Measurements from ENCODE around the gene ZSWIM5.
"Not testable (repeated sequence)": the region's sequence is repeated elsewhere in the genome, so short reads cannot be mapped to it uniquely, and the experiment has no call there.

ZSWIM5 gene

GRCh38 chr1:45187725-45188124 is 18.7 kb downstream of the ZSWIM5 start:
- TF ChIP-seq CTCF (conservative IDR thresholded peaks at IDR 0.05; ENCODE audit: low read depth, low read length): no peak
- DNase-seq (ENCODE audit: low read depth): peak; percentile 42
- H3K4me3 ChIP-seq (ENCODE audit: low read depth, low read length): no peak overlapping the region

GRCh38 chr1:45179918-45180519 is 26.4 kb downstream of the ZSWIM5 start:
- not testable (repeated sequence) for DNase-seq (ENCODE audit: low read depth); H3K4me3 ChIP-seq (ENCODE audit: low read depth, low read length)

- no peak overlapping the region for H3K4me3 ChIP-seq (ENCODE audit: low read depth, low read length)
- peak; percentile 60 for DNase-seq (ENCODE audit: low read depth)
Measured at GRCh38 chr1:45177452-45177851, 29.0 kb downstream of the ZSWIM5 start.

DNA sequence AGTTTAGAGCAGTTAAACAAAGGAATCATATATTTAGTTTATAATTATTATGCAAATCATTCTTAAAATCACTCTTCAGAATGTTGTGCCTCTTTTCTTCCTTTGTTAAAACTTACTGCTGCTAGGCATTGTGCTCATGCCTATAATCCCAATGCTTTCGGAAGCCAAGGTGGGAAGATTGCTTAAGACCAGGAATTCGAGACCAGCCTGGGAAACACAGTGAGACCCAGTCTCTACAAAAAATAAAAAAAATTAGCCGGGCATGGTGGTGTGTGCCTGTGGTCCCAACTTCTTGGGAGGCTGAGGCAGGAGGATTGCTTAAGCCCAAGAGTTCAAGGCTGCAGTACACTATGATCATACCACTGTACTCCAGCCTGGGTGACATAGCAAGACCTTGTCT is 33.6 kb downstream of the ZSWIM5 start:
- no peak for DNase-seq (ENCODE audit: low read depth)
- H3K4me3 ChIP-seq (ENCODE audit: low read depth, low read length): no peak overlapping the region
- TF ChIP-seq CTCF (conservative IDR thresholded peaks at IDR 0.05; ENCODE audit: low read depth, low read length): no peak

More at GRCh38 chr1:45177452-45177851, 29.0 kb downstream of the ZSWIM5 start:
- TF ChIP-seq CTCF (conservative IDR thresholded peaks at IDR 0.05; ENCODE audit: low read depth, low read length): no peak

GRCh38 chr1:45172005-45172404 is 34.4 kb downstream of the ZSWIM5 start:
- no peak overlapping the region for H3K4me3 ChIP-seq (ENCODE audit: low read depth, low read length)
- no peak for TF ChIP-seq CTCF (conservative IDR thresholded peaks at IDR 0.05; ENCODE audit: low read depth, low read length)
- peak; percentile 48 for DNase-seq (ENCODE audit: low read depth)

- no peak for DNase-seq (ENCODE audit: low read depth)
- H3K4me3 ChIP-seq (ENCODE audit: low read depth, low read length): no peak overlapping the region
- no peak for TF ChIP-seq CTCF (conservative IDR thresholded peaks at IDR 0.05; ENCODE audit: low read depth, low read length)
Measured at GRCh38 chr1:45171575-45171974, 34.8 kb downstream of the ZSWIM5 start.

- H3K4me3 ChIP-seq (ENCODE audit: low read depth, low read length): no peak overlapping the region
- no peak for DNase-seq (ENCODE audit: low read depth)
- TF ChIP-seq CTCF (conservative IDR thresholded peaks at IDR 0.05; ENCODE audit: low read depth, low read length): no peak
Measured at GRCh38 chr1:45170151-45170742, 36.2 kb downstream of the ZSWIM5 start.

GRCh38 chr1:45167947-45168346 is 38.5 kb downstream of the ZSWIM5 start:
- not testable (repeated sequence) for DNase-seq (ENCODE audit: low read depth)

DNA sequence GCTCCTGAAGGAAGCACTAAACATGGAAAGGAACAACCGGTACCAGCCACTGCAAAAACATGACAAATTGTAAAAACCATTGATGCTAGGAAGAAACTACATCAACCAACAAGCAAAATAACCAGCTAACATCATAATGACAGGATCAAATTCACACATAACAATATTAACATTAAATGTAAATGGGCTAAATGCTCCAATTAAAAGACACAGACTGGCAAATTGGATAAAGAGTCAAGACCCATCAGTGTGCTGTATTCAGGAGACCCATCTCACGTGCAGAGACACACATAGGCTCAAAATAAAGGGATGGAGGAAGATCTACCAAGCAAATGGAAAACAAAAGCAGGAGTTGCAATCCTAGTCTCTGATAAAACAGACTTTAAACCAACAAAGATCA is 42.1 kb downstream of the ZSWIM5 start:
- H3K4me3 ChIP-seq (ENCODE audit: low read depth, low read length); DNase-seq (ENCODE audit: low read depth): not testable (repeated sequence)

More at GRCh38 chr1:45167947-45168346, 38.5 kb downstream of the ZSWIM5 start:
- not testable (repeated sequence) for H3K4me3 ChIP-seq (ENCODE audit: low read depth, low read length)

GRCh38 chr1:45163111-45163510 is 43.3 kb downstream of the ZSWIM5 start:
- DNase-seq (ENCODE audit: low read depth); H3K4me3 ChIP-seq (ENCODE audit: low read depth, low read length): not testable (repeated sequence)

- DNase-seq (ENCODE audit: low read depth); H3K4me3 ChIP-seq (ENCODE audit: low read depth, low read length): not testable (repeated sequence)
Measured at GRCh38 chr1:45162041-45163035, 44.1 kb downstream of the ZSWIM5 start.
